GDM1 (cell line): ENCODE data around the gene VHLL.
"Not testable (repeated sequence)": the region's sequence is repeated elsewhere in the genome, so short reads cannot be mapped to it uniquely, and the experiment has no call there.

ENCODE experiments used
- DNase-seq: peaks from one replicate; lab custom pipeline; 2025; lab: John Stamatoyannopoulos, UW

Gene VHLL

DNA sequence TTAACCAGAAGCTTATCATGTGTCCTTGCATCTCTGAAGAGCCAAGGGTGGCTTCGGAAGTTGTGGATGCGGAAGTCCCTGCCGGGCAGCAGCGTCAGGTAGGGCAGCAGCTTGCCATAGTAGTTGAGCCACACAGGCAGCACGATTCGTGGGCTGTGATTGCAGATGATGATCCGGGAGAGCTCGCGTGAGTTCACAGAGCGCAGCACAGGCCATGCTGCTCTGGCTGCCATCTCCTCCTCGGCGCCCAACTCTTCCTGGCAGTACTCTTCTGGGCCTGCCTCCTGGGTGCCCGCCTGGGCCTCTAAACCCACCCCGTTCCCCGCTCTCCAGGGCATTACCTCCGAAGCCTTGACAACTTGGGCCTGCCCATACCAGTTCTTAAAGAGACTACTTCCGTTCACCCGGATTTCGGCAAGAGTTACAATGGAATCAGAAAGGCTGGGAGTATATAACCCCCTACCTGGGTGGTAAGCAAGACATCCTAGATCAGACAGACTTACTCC, at the start of gene VHLL:
Gene VHLL (minus strand): TSS at position 456 of the 506 bp plus-strand sequence. CDS start 118 bp downstream, at position 338.
- no peak for DNase-seq

DNA sequence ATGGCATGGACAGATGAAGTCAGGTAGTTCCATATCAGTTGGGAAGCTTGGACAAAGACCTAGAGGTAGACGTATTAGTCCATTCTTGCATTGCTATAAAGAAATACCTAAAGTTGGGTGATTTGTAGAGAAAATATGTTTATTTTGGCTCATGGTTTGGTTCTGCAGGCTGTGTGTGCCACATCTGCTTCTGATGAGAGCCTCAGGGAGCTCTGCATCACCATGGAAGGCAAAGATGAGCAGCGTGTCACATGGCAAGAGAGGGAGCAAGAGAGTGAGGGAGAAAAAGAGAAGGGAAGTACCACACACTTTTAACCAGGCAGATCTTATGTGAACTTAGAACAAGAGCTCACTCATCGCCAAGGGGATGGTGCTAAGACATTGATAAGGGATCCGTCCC, 48.2 kb upstream of the VHLL start:
- DNase-seq: no peak

GRCh38 chr1:156346636-156347035, 47.5 kb upstream of the VHLL start:
- no peak for DNase-seq

DNA sequence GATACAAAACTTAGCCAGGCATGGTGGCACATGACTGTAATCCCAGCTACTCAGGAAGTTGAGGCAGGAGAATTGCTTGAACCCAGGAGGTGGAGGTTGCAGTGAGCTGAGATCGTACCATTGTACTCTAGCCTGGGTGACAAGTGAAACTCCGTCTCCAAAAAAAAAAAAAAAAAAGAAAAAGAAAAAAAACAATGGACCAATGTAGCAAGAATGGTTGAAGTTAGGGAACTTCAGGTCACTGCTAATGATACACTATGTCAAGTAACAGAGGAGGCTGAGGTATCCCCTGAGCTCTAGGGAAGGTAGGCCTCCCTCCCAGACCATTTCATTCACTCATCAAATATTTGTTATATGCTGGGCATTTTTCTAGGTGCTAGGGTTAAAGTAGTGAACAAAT, 46.9 kb upstream of the VHLL start:
- DNase-seq: not testable (repeated sequence)

- no peak for DNase-seq
Observed at GRCh38 chr1:156344409-156344808, 45.3 kb upstream of the VHLL start.

- DNase-seq: no peak
Observed at GRCh38 chr1:156342166-156342955, 43.3 kb upstream of the VHLL start.

DNA sequence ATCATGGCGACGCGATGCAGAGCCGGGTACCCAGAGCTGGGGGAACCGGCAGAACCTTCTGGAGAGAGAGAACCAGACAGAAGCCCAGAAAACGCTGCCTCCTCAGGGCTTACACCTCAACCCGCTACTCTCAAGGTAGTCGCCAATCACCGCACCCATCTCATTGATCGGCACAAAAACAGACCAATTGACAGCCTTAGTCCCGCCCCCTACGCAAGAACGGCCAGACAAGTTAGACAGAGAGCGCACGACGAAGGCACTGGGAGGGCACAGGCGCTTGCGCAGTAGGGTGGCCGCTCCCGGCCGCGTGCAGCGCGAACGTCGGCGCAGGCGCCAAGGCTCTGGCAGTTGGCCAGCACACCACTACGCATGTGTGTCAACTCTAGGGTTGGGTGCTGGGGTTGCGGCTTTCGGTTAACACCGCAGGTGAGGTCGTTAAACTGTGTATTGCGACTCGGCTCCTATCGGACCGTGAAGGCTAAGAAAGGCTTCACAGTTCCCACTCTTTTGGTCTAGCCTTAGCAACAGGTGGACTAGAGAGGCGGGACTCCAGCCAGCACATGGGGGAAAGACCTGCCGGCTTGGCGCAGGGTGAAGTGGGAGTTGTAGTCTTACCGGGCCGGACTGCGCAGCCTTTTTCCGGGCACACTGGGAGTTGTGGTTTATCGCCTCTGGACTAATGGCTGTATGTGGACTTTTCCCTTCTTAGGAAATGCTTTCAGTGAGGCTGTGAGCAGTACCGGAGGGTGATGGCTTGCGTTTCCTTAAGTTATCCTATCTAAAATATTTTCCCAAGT, 39.3 kb upstream of the VHLL start, which contains the start of the genes CCT3 and TSACC:
Gene CCT3 (minus strand): TSS at position 113 of the 797 bp plus-strand sequence. CDS start 108 bp downstream, at position 5.
Gene TSACC (plus strand): TSS at position 347 of the 797 bp plus-strand sequence. CDS start 1,232 bp downstream, outside the sequence.
- DNase-seq: peak; percentile 100

DNA sequence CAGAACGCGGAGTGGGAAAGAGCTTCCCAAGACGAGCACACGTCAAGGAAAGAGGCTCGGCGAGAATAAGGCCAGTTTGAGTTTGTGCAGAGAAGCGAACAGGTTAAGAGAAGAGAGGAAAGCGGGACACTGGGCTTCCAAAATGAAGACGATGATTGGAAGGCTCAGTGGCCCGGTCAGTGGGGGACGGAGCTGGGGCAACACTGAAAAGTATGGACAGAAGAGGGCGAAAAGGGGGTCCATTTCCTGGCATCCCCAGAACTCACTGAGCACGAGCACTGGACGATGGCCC, 38.7 kb upstream of the VHLL start:
- DNase-seq: no peak

GRCh38 chr1:156337052-156337887, 38.2 kb upstream of the VHLL start:
- DNase-seq: no peak

DNA sequence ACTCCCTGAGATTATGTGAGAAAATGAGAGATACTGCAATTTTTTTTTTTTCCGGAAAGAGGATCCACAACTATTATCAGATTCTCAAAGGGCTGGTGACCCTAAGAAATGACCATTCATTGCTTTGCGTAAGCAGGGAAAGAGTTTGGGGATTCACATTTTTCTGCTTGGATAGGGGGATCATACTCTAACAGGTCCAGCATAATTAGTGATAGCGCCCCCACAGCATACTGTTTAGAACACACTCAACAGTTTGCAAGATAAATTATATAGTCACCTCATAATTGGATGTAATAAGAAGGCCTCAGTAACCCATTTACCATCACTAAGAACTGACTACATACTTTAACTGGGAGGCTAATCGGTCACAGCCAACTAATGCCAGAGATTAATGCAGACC, 37.1 kb upstream of the VHLL start:
- no peak for DNase-seq

- DNase-seq: not testable (repeated sequence)
Observed at GRCh38 chr1:156323179-156323578, 24.1 kb upstream of the VHLL start.

DNA sequence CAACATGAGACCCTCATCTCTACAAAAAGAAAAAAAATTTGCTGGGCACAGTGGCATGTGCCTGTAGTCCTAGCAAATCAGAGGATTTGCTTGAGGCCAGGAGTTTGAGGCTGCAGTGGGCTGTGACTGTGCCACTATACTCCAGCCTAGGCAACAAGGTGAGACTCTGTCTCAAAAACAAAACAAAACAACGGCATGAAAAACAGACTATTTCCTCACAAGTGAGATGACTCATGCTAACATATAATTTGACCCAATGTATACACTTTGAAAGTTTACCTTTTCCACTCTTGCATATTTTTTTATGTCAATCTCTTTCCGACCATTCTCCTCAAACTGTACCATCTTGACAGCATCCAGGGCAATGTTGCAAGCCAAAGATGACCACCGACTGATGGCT, 21.5 kb upstream of the VHLL start:
- no peak for DNase-seq

DNA sequence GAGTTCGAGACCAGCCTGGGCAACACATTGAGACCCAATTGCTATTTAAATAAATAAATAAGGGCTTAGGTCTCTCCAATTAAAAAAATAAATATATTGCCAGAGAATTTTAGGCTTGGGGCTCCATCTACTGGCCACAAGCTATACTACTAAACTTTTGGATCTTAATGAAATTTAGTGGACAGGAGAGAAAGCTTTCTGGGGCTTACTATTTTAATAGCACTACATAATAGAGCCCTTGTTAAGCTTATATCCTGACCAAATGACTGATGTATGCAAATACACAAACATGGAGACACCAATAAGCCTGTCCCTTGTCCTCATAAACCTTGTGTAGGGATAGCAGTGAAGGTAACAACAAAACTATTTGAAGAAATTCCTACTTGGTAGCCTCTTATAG, 20.6 kb upstream of the VHLL start:
- DNase-seq: no peak

DNA sequence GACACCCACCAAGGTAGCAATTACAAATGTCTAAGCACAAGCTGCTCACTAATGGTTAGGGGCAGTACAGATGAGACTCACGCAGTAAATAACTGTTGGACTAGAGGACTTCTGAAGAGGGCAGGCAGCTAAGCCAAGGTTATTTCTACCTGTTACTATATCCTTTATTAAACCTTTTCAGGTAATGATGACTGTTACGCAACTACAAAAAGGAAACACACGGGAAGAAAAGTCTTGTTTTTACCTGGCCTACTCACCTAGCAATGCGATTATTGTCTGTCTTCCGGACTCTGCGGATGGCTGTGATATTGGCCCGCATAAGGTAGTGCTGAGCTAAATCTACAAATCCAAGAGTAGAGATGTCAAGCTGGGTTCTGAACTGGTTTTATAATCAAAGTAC, 17.8 kb upstream of the VHLL start:
- DNase-seq: no peak

DNA sequence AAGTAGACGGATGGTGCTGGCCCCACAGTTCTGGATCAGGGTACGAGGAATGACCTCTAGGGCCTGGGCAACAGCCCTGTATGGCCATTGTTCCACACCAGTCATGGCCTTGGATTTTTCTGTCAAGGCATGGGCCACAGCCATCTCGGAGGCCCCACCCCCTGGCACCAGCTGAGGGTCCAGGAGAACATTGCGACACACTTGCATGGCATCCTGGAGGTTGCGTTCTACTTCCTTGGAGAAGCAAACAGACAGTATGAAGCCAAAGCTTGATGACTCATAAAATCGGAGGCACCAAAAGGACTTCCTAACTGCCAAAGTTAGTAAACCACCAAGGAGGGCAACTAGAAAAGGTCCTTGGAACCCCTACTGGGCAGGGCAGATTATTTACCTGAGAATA, 11.9 kb upstream of the VHLL start:
- DNase-seq: no peak

DNA sequence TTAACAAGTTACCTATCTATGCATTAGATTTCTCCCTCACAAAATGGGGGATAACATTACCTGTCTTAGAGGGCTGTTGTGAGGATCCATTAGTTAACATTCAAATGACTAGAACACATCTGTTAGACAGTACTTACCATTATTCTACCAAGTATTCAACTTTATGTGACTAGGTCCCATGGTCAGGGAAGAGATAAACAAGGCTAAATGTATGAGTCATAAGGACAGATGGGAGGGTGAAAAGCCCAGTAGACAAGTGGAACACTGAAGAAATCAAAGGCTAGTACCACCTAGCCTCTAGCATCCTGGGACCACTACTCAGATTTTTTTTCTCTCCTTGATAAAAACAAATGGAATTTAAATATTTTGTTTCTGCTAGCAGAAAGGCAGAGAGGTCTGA, 9.0 kb upstream of the VHLL start:
- DNase-seq: no peak

GRCh38 chr1:156305215-156305614, 6.1 kb upstream of the VHLL start:
- DNase-seq: no peak

GRCh38 chr1:156303241-156303640, 4.1 kb upstream of the VHLL start:
- DNase-seq: no peak

DNA sequence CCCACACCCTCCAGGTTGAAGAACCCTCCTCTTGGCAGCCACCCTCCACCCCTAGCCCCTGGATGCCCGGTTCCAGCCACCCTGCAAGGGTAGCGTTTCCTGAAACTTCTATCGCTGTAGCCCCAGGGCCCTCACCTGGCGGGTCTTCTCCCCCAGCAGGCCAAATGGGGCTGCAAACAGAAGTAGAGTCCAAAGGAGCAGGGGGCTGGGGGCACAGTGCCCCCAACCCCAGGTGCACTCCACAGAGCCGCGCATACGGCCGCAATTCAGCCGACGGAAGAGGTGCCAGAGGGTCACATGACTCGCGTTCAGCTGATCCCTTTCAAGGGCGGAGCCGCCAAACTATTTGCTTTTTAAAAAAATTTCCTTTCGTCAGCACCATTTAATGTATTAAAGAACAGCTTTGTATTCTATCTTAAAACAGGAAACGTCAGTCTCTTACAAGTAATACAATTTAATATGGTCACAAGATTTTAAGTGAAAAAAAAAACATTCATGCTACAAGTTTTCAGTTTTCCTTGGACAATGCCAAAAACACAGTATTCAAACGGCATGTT, 3.6 kb downstream of the VHLL start, which contains the start of gene GLMP:
Gene GLMP (minus strand): TSS at position 289 of the 557 bp plus-strand sequence. CDS start 34 bp downstream, at position 255.
- DNase-seq: peak; percentile 7

- no peak for DNase-seq
Observed at GRCh38 chr1:156293895-156294294, 5.2 kb downstream of the VHLL start.

- no peak for DNase-seq
Observed at GRCh38 chr1:156293098-156293434, 6.0 kb downstream of the VHLL start.
